ENCODE measurements around the gene OPHN1.

The OPHN1 gene

GRCh38 chrX:68114573-68115129, 318.6 kb downstream of the OPHN1 start:
- TF ChIP-seq, protein P1, sequence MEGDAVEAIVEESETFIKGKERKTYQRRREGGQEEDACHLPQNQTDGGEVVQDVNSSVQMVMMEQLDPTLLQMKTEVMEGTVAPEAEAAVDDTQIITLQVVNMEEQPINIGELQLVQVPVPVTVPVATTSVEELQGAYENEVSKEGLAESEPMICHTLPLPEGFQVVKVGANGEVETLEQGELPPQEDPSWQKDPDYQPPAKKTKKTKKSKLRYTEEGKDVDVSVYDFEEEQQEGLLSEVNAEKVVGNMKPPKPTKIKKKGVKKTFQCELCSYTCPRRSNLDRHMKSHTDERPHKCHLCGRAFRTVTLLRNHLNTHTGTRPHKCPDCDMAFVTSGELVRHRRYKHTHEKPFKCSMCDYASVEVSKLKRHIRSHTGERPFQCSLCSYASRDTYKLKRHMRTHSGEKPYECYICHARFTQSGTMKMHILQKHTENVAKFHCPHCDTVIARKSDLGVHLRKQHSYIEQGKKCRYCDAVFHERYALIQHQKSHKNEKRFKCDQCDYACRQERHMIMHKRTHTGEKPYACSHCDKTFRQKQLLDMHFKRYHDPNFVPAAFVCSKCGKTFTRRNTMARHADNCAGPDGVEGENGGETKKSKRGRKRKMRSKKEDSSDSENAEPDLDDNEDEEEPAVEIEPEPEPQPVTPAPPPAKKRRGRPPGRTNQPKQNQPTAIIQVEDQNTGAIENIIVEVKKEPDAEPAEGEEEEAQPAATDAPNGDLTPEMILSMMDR (conservative IDR thresholded peaks at IDR 0.05; ENCODE audit: low read depth, low read length), result no peak
- no peaks in the 10 kb centered on the region for H3K4me1 ChIP-seq (ENCODE audit: low read depth, poor library complexity, severe bottlenecking)
- no peaks in the 10 kb centered on the region for H3K79me2 ChIP-seq (ENCODE audit: insufficient read depth, low read depth)
- no peak overlapping the region for H3K27ac ChIP-seq
- H4K20me1 ChIP-seq (ENCODE audit: insufficient read depth), result no peaks in the 10 kb centered on the region
- H2AFZ ChIP-seq (ENCODE audit: low read depth), result no peak overlapping the region
- H3K27me3 ChIP-seq (ENCODE audit: insufficient read depth, low read depth), result no peaks in the 10 kb centered on the region
- H3K4me3 ChIP-seq (IDR thresholded peaks at IDR 0.05; ENCODE audit: insufficient read depth, low read depth, low read length), result no peak overlapping the region
- no peak overlapping the region for H3K4me2 ChIP-seq
- no peaks in the 10 kb centered on the region for H3K36me3 ChIP-seq (ENCODE audit: insufficient read depth)
- H3K9ac ChIP-seq, result no peak overlapping the region

DNA sequence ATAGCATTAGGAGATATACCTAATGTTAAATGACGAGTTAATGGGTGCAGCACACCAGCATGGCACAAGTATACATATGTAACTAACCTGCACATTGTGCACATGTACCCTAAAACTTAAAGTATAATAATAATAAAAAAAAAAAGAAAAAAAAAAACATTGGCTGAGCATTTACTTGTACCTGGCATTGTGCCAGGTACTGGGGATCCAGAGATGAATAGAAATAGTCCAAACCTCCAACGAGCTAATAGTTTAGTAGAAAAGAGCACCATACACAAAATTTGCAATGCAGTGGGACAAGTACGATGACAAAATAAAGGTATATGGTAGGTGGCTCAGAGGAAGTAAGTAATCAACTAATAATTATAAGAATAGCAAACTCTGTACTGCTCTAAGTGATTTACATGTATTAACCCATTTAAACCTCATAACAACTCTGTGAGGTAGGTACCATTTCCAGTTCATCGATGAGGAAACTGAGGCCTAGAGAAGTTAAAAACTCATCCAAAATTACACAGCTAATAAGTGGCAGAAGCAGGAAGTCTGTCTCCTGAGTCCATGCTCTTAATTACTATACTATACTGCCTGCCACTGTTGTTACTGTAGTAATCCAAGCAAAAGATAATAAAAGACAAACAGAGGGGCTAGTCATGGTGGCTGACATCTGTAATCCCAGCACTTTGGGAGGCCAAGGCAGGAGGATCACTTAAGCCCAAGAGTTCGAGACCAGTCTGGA, 319.3 kb downstream of the OPHN1 start:
- H3K36me3 ChIP-seq (ENCODE audit: insufficient read depth), result no peaks in the 10 kb centered on the region
- H3K4me3 ChIP-seq (IDR thresholded peaks at IDR 0.05; ENCODE audit: insufficient read depth, low read depth, low read length), result no peak overlapping the region
- H3K9ac ChIP-seq, result no peak overlapping the region
- H3K27me3 ChIP-seq (ENCODE audit: insufficient read depth, low read depth), result no peaks in the 10 kb centered on the region
- H2AFZ ChIP-seq (ENCODE audit: low read depth), result no peak overlapping the region
- no peak overlapping the region for H3K27ac ChIP-seq
- no peaks in the 10 kb centered on the region for H3K4me1 ChIP-seq (ENCODE audit: low read depth, poor library complexity, severe bottlenecking)
- H4K20me1 ChIP-seq (ENCODE audit: insufficient read depth), result no peaks in the 10 kb centered on the region
- no peak overlapping the region for H3K4me2 ChIP-seq
- TF ChIP-seq, protein P1 (conservative IDR thresholded peaks at IDR 0.05; ENCODE audit: low read depth, low read length), result no peak
- H3K79me2 ChIP-seq (ENCODE audit: insufficient read depth, low read depth), result no peaks in the 10 kb centered on the region

DNA sequence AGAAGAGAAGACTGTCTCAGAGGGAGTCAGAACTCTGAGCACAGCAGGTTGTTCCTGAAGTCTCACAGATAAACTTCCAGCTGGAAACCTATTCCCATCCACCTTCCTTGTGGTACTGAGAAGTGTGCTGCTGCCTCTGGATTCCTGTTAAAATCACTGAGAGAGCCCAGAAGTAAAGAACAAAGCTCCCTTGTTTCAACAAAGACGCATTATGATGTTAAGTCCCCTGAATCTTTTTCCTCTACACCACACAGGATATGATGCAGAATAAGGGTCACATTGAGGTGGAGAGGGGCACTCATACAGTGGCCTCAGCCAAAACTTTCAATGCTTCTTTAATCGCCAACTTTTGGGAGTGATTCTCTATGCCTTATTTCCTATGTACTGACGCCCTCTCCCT, 321.0 kb downstream of the OPHN1 start:
- Histone ChIP-seq H3K4me3 (IDR thresholded peaks at IDR 0.05; ENCODE audit: insufficient read depth, low read depth, low read length) (no peak overlapping the region), H3K4me1 (ENCODE audit: low read depth, poor library complexity, severe bottlenecking) (no peaks in the 10 kb centered on the region), H3K27ac (no peak overlapping the region), H3K79me2 (ENCODE audit: insufficient read depth, low read depth) (no peaks in the 10 kb centered on the region), H2AFZ (ENCODE audit: low read depth) (no peak overlapping the region), H3K27me3 (ENCODE audit: insufficient read depth, low read depth) (no peaks in the 10 kb centered on the region), H3K9ac (no peak overlapping the region), H4K20me1 (ENCODE audit: insufficient read depth) (no peaks in the 10 kb centered on the region), H3K36me3 (ENCODE audit: insufficient read depth) (no peaks in the 10 kb centered on the region), H3K4me2 (no peak overlapping the region)
- TF ChIP-seq, protein P1 (conservative IDR thresholded peaks at IDR 0.05; ENCODE audit: low read depth, low read length), result no peak

GRCh38 chrX:68109162-68109561, 324.1 kb downstream of the OPHN1 start:
- no peak overlapping the region for H3K4me2 ChIP-seq
- no peaks in the 10 kb centered on the region for H3K36me3 ChIP-seq (ENCODE audit: insufficient read depth)
- H4K20me1 ChIP-seq (ENCODE audit: insufficient read depth), result no peaks in the 10 kb centered on the region
- H3K4me1 ChIP-seq (ENCODE audit: low read depth, poor library complexity, severe bottlenecking), result no peaks in the 10 kb centered on the region
- H3K79me2 ChIP-seq (ENCODE audit: insufficient read depth, low read depth), result no peaks in the 10 kb centered on the region
- no peak overlapping the region for H3K4me3 ChIP-seq (IDR thresholded peaks at IDR 0.05; ENCODE audit: insufficient read depth, low read depth, low read length)
- no peak overlapping the region for H3K27ac ChIP-seq
- TF ChIP-seq, protein P1 (conservative IDR thresholded peaks at IDR 0.05; ENCODE audit: low read depth, low read length), result no peak
- H3K9ac ChIP-seq, result no peak overlapping the region
- no peak overlapping the region for H2AFZ ChIP-seq (ENCODE audit: low read depth)
- no peaks in the 10 kb centered on the region for H3K27me3 ChIP-seq (ENCODE audit: insufficient read depth, low read depth)
